Measurements from ENCODE around the gene CCL28. TPM values are rescaled to one million over a fixed set of nuclear protein-coding genes. Genes with fewer than 3 reads are reported as not detected.

CCL28 gene
- total and polyA plus RNA-seq, 2 of the 13 experiments (the other 11 are each of a cell fraction or from before 2014, with no cell fraction given) = 0.03 TPM; not detected in 1

DNA sequence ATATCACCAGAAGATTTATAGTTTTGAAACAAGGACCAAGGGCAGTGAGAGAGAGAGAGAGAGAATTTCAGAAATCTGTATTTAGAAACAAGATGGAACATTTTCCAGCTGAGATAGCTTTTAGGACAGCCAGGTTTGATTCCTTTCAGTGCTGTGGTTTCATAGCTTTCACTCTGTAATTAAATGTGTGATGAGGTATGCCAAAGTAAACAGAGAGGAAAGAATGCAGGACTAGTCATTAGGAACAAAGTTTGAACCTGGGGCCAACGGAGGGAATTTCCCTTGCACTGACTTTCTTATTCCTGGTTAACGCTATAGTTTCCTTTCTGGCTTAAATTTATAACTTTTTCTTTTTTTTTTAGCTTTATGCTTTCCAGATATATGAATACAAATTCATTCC is 10.0 kb upstream of the CCL28 start:
- peak; percentile 62 for DNase-seq (ENCODE audit: low spot score)
- peak; percentile 54 for FAIRE-seq
- ChIA-PET CTCF (ENCODE audit: low intra/inter-chr PET ratio, low total read pairs) (no interaction called here), POLR2A (interaction anchor here (1.0 to 3.1 kb wide), 2 partner anchors 20 to 62 kb away, joined by 6 to 11 read pairs; partner anchors contain the start of gene TMEM267)
- Histone ChIP-seq H3K9ac (ENCODE audit: insufficient read depth, low read depth, low read length) (no peak overlapping the region), H3K4me3 (replicated peaks in 1 of 3; ENCODE audit: insufficient read depth in 1 of 3, low read depth in 2 of 3, low read length in 3 of 3) (peak overlapping the region in 1 of 3 experiments; percentile 7; a peak in 2 of 6 replicates), H4K20me1 (ENCODE audit: insufficient read depth, low read length) (no peaks in the 10 kb centered on the region), H3K4me2 (ENCODE audit: low read depth, low read length) (peak overlapping the region; percentile 66), H3K27ac (ENCODE audit: extremely low read length, insufficient read depth, low read length) (peak overlapping the region; percentile 30), H2AFZ (ENCODE audit: low read length) (no peak overlapping the region), H3K9me3 (ENCODE audit: low read length) (no peaks in the 10 kb centered on the region), H3K27me3 (ENCODE audit: control insufficient read depth in 1 of 2, insufficient read depth in 2 of 2, low read length in 2 of 2) (no peaks in the 10 kb centered on the region), H3K36me3 (replicated peaks in 1 of 2; ENCODE audit: control insufficient read depth in 1 of 2, insufficient read depth in 2 of 2, low read length in 2 of 2) (no peaks in the 10 kb centered on the region), H3K79me2 (ENCODE audit: insufficient read depth, low read length) (no peaks in the 10 kb centered on the region), H3K4me1 (ENCODE audit: insufficient read depth, low read length) (peaks cover 37% of the 10 kb centered on the region)
- intact Hi-C loops (cut with micrococcal nuclease; ENCODE audit: unreplicated experiment) = no loop called here
- ATAC-seq = peak; percentile 86
- 1% methylated on average over 2 of the region's 2 CpGs for WGBS (ENCODE audit: low lambda C conversion rate)
- BruUV-seq (replicated peaks) = no TSS peak
- in situ Hi-C loops (cut with HindIII; ENCODE audit: extremely low pct_ligation_motif_present, low pct_unique_long_range_greater_than_20kb) = no loop called here
- TF ChIP-seq TBX2 (CRISPR knock-in tag; IDR thresholded peaks at IDR 0.05; ENCODE audit: borderline replicate concordance) (peak; percentile 79; the same call in 1 of the 2 replicates), FOXM1 (CRISPR knock-in tag; IDR thresholded peaks at IDR 0.05) (no peak), HNF4A (CRISPR knock-in tag; IDR thresholded peaks at IDR 0.05) (peak; percentile 29; the same call in 1 of the 2 replicates), SRSF1 (optimal IDR thresholded peaks at IDR 0.05; ENCODE audit: low read depth, low read length) (no peak), NFKBIZ (CRISPR knock-in tag; IDR thresholded peaks at IDR 0.05) (0 out of 2 replicates have a peak, but pooled peaks have one; percentile 66), PRPF4 (IDR thresholded peaks at IDR 0.05; ENCODE audit: low read depth, low read length, poor library complexity, severe bottlenecking) (no peak), KMT2A (CRISPR knock-in tag; IDR thresholded peaks at IDR 0.05) (no peak), CCDC6 (CRISPR knock-in tag; IDR thresholded peaks at IDR 0.05) (no peak), ZFP41 (CRISPR knock-in tag; IDR thresholded peaks at IDR 0.05; ENCODE audit: borderline replicate concordance) (no peak), MBD4 (IDR thresholded peaks at IDR 0.05; ENCODE audit: borderline replicate concordance, low read length) (no peak), RXRB (CRISPR knock-in tag; IDR thresholded peaks at IDR 0.05; ENCODE audit: borderline replicate concordance) (0 out of 2 replicates have a peak, but pooled peaks have one; percentile 27), GATAD2A (CRISPR knock-in tag; IDR thresholded peaks at IDR 0.05) (peak; percentile 28; the same call in 1 of the 2 replicates)
- TF ChIP-seq, protein P1, sequence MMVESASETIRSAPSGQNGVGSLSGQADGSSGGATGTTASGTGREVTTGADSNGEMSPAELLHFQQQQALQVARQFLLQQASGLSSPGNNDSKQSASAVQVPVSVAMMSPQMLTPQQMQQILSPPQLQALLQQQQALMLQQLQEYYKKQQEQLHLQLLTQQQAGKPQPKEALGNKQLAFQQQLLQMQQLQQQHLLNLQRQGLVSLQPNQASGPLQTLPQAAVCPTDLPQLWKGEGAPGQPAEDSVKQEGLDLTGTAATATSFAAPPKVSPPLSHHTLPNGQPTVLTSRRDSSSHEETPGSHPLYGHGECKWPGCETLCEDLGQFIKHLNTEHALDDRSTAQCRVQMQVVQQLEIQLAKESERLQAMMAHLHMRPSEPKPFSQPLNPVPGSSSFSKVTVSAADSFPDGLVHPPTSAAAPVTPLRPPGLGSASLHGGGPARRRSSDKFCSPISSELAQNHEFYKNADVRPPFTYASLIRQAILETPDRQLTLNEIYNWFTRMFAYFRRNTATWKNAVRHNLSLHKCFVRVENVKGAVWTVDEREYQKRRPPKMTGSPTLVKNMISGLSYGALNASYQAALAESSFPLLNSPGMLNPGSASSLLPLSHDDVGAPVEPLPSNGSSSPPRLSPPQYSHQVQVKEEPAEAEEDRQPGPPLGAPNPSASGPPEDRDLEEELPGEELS (CRISPR knock-in tag; IDR thresholded peaks at IDR 0.05) = peak; percentile 21; the same call in 1 of the 2 replicates
- TF ChIP-seq, protein P2, sequence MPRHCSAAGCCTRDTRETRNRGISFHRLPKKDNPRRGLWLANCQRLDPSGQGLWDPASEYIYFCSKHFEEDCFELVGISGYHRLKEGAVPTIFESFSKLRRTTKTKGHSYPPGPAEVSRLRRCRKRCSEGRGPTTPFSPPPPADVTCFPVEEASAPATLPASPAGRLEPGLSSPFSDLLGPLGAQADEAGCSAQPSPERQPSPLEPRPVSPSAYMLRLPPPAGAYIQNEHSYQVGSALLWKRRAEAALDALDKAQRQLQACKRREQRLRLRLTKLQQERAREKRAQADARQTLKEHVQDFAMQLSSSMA (CRISPR knock-in tag; IDR thresholded peaks at IDR 0.05) = no peak
- TF ChIP-seq, protein P3, sequence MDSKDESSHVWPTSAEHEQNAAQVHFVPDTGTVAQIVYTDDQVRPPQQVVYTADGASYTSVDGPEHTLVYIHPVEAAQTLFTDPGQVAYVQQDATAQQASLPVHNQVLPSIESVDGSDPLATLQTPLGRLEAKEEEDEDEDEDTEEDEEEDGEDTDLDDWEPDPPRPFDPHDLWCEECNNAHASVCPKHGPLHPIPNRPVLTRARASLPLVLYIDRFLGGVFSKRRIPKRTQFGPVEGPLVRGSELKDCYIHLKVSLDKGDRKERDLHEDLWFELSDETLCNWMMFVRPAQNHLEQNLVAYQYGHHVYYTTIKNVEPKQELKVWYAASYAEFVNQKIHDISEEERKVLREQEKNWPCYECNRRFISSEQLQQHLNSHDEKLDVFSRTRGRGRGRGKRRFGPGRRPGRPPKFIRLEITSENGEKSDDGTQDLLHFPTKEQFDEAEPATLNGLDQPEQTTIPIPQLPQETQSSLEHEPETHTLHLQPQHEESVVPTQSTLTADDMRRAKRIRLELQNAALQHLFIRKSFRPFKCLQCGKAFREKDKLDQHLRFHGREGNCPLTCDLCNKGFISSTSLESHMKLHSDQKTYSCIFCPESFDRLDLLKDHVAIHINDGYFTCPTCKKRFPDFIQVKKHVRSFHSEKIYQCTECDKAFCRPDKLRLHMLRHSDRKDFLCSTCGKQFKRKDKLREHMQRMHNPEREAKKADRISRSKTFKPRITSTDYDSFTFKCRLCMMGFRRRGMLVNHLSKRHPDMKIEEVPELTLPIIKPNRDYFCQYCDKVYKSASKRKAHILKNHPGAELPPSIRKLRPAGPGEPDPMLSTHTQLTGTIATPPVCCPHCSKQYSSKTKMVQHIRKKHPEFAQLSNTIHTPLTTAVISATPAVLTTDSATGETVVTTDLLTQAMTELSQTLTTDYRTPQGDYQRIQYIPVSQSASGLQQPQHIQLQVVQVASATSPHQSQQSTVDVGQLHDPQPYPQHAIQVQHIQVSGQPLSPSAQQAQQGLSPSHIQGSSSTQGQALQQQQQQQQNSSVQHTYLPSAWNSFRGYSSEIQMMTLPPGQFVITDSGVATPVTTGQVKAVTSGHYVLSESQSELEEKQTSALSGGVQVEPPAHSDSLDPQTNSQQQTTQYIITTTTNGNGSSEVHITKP (CRISPR knock-in tag; IDR thresholded peaks at IDR 0.05; ENCODE audit: low read depth) = no peak
- TF ChIP-seq, protein P4, sequence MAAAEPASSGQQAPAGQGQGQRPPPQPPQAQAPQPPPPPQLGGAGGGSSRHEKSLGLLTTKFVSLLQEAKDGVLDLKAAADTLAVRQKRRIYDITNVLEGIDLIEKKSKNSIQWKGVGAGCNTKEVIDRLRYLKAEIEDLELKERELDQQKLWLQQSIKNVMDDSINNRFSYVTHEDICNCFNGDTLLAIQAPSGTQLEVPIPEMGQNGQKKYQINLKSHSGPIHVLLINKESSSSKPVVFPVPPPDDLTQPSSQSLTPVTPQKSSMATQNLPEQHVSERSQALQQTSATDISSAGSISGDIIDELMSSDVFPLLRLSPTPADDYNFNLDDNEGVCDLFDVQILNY (CRISPR knock-in tag; conservative IDR thresholded peaks at IDR 0.05) = no peak

All from HepG2 (cell line).